ENCODE data around the gene C1orf226. TPM values are rescaled to one million over a fixed set of nuclear protein-coding genes. Genes with fewer than 3 reads are reported as not detected.
"Not testable (repeated sequence)": the region's sequence is repeated elsewhere in the genome, so short reads cannot be mapped to it uniquely, and the experiment has no call there.

Gene C1orf226
- 1 to 10 TPM in 7 of 10 donors, under 1 TPM in 3; 0.57 to 1.7 (median 1.0) TPM for polyA plus RNA-seq (ENCODE audit: insufficient read length in 10 of 10)
- long read RNA-seq, donor 1 = 0 reads
- long read RNA-seq, donor 2 = 0 reads
- long read RNA-seq, donor 3 = 0 reads
- long read RNA-seq, donor 4 = 0 reads
- long read RNA-seq, donor 5 = 0 reads
- long read RNA-seq, donor 6 = 0 reads
- long read RNA-seq, donor 7 = 0 reads
- long read RNA-seq, donor 8 = 0 reads
- long read RNA-seq, donor 9 = 0 reads

- DNase-seq = no peak
Measured at GRCh38 chr1:162381383-162381782, at the start of gene C1orf226. TSS of gene C1orf226 (plus strand) at chr1:162381728. CDS start at chr1:162381902, 174 bp downstream.

GRCh38 chr1:162333991-162334390 lies 47.5 kb upstream of the C1orf226 start:
- no peak for DNase-seq

GRCh38 chr1:162335126-162335525 lies 46.4 kb upstream of the C1orf226 start:
- peak; percentile 2 to 62 (median 49) for DNase-seq

GRCh38 chr1:162336621-162337285 lies 44.8 kb upstream of the C1orf226 start:
- no peak for DNase-seq

GRCh38 chr1:162342452-162342983 lies 39.0 kb upstream of the C1orf226 start:
- DNase-seq = no peak

GRCh38 chr1:162343470-162343869 lies 38.1 kb upstream of the C1orf226 start:
- no peak for DNase-seq

GRCh38 chr1:162347281-162347680 lies 34.2 kb upstream of the C1orf226 start:
- DNase-seq = no peak

- DNase-seq = peak in 1 of 3 donors; percentile 17
Measured at GRCh38 chr1:162349635-162350330, 31.7 kb upstream of the C1orf226 start.

- no peak for DNase-seq
Measured at GRCh38 chr1:162351246-162351842, 30.2 kb upstream of the C1orf226 start.

- not testable (repeated sequence) for DNase-seq
Measured at GRCh38 chr1:162351874-162352273, 29.7 kb upstream of the C1orf226 start.

- no peak for DNase-seq
Measured at GRCh38 chr1:162353078-162353477, 28.4 kb upstream of the C1orf226 start.

- no peak for DNase-seq
Measured at GRCh38 chr1:162353702-162354101, 27.8 kb upstream of the C1orf226 start.

- DNase-seq = peak in 1 of 3 donors; percentile 6
Measured at GRCh38 chr1:162357681-162358266, 23.8 kb upstream of the C1orf226 start.

- DNase-seq = no peak
Measured at GRCh38 chr1:162358928-162359327, 22.6 kb upstream of the C1orf226 start.

GRCh38 chr1:162359523-162360236 lies 21.8 kb upstream of the C1orf226 start:
- no peak for DNase-seq

- DNase-seq = no peak
Measured at GRCh38 chr1:162360237-162360873, 21.2 kb upstream of the C1orf226 start.

GRCh38 chr1:162360874-162361260 lies 20.7 kb upstream of the C1orf226 start:
- no peak for DNase-seq

- no peak for DNase-seq
Measured at GRCh38 chr1:162361349-162361748, 20.2 kb upstream of the C1orf226 start.

- DNase-seq = no peak
Measured at GRCh38 chr1:162363823-162364222, 17.7 kb upstream of the C1orf226 start.

GRCh38 chr1:162364498-162364897 lies 17.0 kb upstream of the C1orf226 start:
- DNase-seq = no peak

Data from muscle of back (tissue), 13 donors.